ENCODE results near the gene BNIP5. TPM values are rescaled to one million over a fixed set of nuclear protein-coding genes. Genes with fewer than 3 reads are reported as not detected.

The BNIP5 gene
- total and polyA plus RNA-seq, 4 donors: not detected

GRCh38 chr6:36306375-36306774 is 30.3 kb downstream of the BNIP5 start:
- H3K9ac ChIP-seq (ENCODE audit: low read depth in 1 of 2, low read length in 2 of 2): no peak overlapping the region
- TF ChIP-seq GABPA (IDR thresholded peaks at IDR 0.05 in 1 of 2, conservative IDR thresholded peaks at IDR 0.05 in 1 of 2) (no peak), EGR1 (IDR thresholded peaks at IDR 0.05; ENCODE audit: low read depth in 2 of 2) (no peak)
- H3K9me3 ChIP-seq (ENCODE audit: control insufficient read depth in 4 of 4, low read length in 3 of 4): no peaks in the 10 kb centered on the region
- H3K27ac ChIP-seq (ENCODE audit: low read depth in 1 of 2, low read length in 2 of 2): no peak overlapping the region
- no peaks in the 10 kb centered on the region for H3K36me3 ChIP-seq (ENCODE audit: control insufficient read depth in 4 of 4, insufficient read depth in 3 of 4, low read depth in 1 of 4, low read length in 3 of 4)
- no peak for DNase-seq (ENCODE audit: low spot score)
- H3K27me3 ChIP-seq (ENCODE audit: control insufficient read depth in 4 of 4, insufficient read depth in 4 of 4, low read length in 3 of 4): no peaks in the 10 kb centered on the region
- WGBS: 73% methylated on average over 7 of the region's 7 CpGs
- no peak overlapping the region for H3K4me3 ChIP-seq (ENCODE audit: low read depth in 1 of 3, low read length in 3 of 3)
- H3K4me1 ChIP-seq (ENCODE audit: control insufficient read depth in 4 of 4, insufficient read depth in 4 of 4, low read length in 3 of 4): no peaks in the 10 kb centered on the region

DNA sequence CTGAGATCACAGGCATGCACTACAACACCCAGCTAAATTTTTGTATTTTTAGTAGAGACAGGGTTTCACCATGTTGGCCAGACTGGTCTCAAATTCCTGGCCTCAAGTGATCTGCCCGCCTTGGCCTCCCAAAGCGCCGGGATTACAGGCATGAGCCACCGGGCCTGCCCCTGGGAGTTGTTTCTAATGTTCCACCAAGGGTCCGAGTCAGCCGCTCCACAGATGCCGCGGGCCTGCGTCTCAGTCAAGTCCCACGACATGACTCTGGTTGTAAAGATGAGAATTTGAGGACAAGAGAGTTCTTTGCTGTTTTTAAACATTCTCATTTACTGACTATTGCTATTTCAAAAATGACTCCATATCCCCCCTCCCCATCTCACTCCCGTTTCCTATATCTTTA is 30.8 kb downstream of the BNIP5 start:
- Histone ChIP-seq H3K9me3 (ENCODE audit: control insufficient read depth in 4 of 4, low read length in 3 of 4) (no peaks in the 10 kb centered on the region), H3K27ac (ENCODE audit: low read depth in 1 of 2, low read length in 2 of 2) (no peak overlapping the region), H3K27me3 (ENCODE audit: control insufficient read depth in 4 of 4, insufficient read depth in 4 of 4, low read length in 3 of 4) (no peaks in the 10 kb centered on the region), H3K4me1 (ENCODE audit: control insufficient read depth in 4 of 4, insufficient read depth in 4 of 4, low read length in 3 of 4) (no peaks in the 10 kb centered on the region), H3K9ac (ENCODE audit: low read depth in 1 of 2, low read length in 2 of 2) (no peak overlapping the region), H3K36me3 (ENCODE audit: control insufficient read depth in 4 of 4, insufficient read depth in 3 of 4, low read depth in 1 of 4, low read length in 3 of 4) (no peaks in the 10 kb centered on the region), H3K4me3 (ENCODE audit: low read depth in 1 of 3, low read length in 3 of 3) (no peak overlapping the region)
- 91% methylated on average over 11 of the region's 11 CpGs for WGBS
- DNase-seq (ENCODE audit: low spot score): no peak
- TF ChIP-seq TAF1 (conservative IDR thresholded peaks at IDR 0.05): no peak
- TF ChIP-seq FOXA2 (IDR thresholded peaks at IDR 0.05): no peak
- no peak for TF ChIP-seq RAD21 (IDR thresholded peaks at IDR 0.05)
- no peak for TF ChIP-seq CTCF (IDR thresholded peaks at IDR 0.05; ENCODE audit: low read depth, low read length, missing input control)
- no peak for TF ChIP-seq RXRA (IDR thresholded peaks at IDR 0.05)
- no peak for TF ChIP-seq GABPA (IDR thresholded peaks at IDR 0.05 in 1 of 2, conservative IDR thresholded peaks at IDR 0.05 in 1 of 2)
- no peak for TF ChIP-seq ATF3 (IDR thresholded peaks at IDR 0.05)
- TF ChIP-seq REST (IDR thresholded peaks at IDR 0.05): no peak
- TF ChIP-seq, protein P1, sequence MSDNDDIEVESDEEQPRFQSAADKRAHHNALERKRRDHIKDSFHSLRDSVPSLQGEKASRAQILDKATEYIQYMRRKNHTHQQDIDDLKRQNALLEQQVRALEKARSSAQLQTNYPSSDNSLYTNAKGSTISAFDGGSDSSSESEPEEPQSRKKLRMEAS (IDR thresholded peaks at IDR 0.05): no peak
- TF ChIP-seq NR2F2 (IDR thresholded peaks at IDR 0.05): no peak
- no peak for TF ChIP-seq HNF4A (conservative IDR thresholded peaks at IDR 0.05)
- no peak for TF ChIP-seq JUND (IDR thresholded peaks at IDR 0.05)

Measured in liver (tissue), 9 donors.